NCI-H345 treated with DMSO at 0.1 percent for 48 hours (cell line): ENCODE data around the gene FBXO41.

Source experiments
- DNase-seq: peaks from one replicate; lab custom pipeline; 2025; ENCODE audit not compliant: unreplicated experiment; lab: John Stamatoyannopoulos, UW

FBXO41 gene

GRCh38 chr2:73289304-73289703, 5.0 kb upstream of the FBXO41 start:
- DNase-seq, result no peak

GRCh38 chr2:73286134-73286655, 1.9 kb upstream of the FBXO41 start:
- DNase-seq, result no peak

GRCh38 chr2:73285159-73285739, 971 bp upstream of the FBXO41 start:
- DNase-seq, result no peak

- no peak for DNase-seq
These were observed 558 bp downstream of the FBXO41 start for GRCh38 chr2:73283545-73284295.

- DNase-seq, result no peak
These were observed 1.2 kb downstream of the FBXO41 start for GRCh38 chr2:73282924-73283544.

- DNase-seq, result no peak
These were observed 3.0 kb downstream of the FBXO41 start for GRCh38 chr2:73281244-73281643.

- no peak for DNase-seq
These were observed 4.4 kb downstream of the FBXO41 start for GRCh38 chr2:73279852-73280251.

GRCh38 chr2:73272270-73272669, 12.0 kb downstream of the FBXO41 start:
- DNase-seq, result no peak

- no peak for DNase-seq
These were observed 14.4 kb downstream of the FBXO41 start for GRCh38 chr2:73269686-73270465.

- peak; percentile 76 for DNase-seq
These were observed 15.2 kb downstream of the FBXO41 start for GRCh38 chr2:73268830-73269685.

GRCh38 chr2:73268366-73268829, 15.9 kb downstream of the FBXO41 start:
- no peak for DNase-seq

GRCh38 chr2:73267008-73267407, 17.3 kb downstream of the FBXO41 start:
- no peak for DNase-seq

GRCh38 chr2:73266061-73266901, 18.0 kb downstream of the FBXO41 start:
- DNase-seq, result no peak

GRCh38 chr2:73265298-73266060, 18.8 kb downstream of the FBXO41 start:
- DNase-seq, result no peak

- no peak for DNase-seq
These were observed 19.5 kb downstream of the FBXO41 start for GRCh38 chr2:73264783-73265182.

GRCh38 chr2:73264332-73264606, 20.0 kb downstream of the FBXO41 start:
- no peak for DNase-seq

- no peak for DNase-seq
These were observed 20.5 kb downstream of the FBXO41 start for GRCh38 chr2:73263540-73264331.
